Myocyte (in vitro differentiated cells): Measurements from ENCODE around the gene ZRANB2. TPM values are rescaled to one million over a fixed set of nuclear protein-coding genes. Genes with fewer than 3 reads are reported as not detected.

Experiments
- DNase-seq: peaks from one replicate; pipeline ENCODE4 v3.0.0-alpha.2; 2012; ENCODE audit warnings: low read depth
- total RNA-seq: library from RNA; depleted of rRNA; stranded (reverse); fragments of >200 nt; gene quantifications from 2 replicates; pipeline ENCODE4 v1.2.3, GENCODE V29; 2014

ZRANB2 gene
- total RNA-seq, 1 donor from 2014 or later: 53.5 TPM

- no peak for DNase-seq
Observed at GRCh38 chr1:71068325-71069240, 12.3 kb downstream of the ZRANB2 start.

- no peak for DNase-seq
Observed at GRCh38 chr1:71054791-71055190, 26.0 kb downstream of the ZRANB2 start.

GRCh38 chr1:71054281-71054731, 26.5 kb downstream of the ZRANB2 start:
- DNase-seq: no peak

GRCh38 chr1:71053758-71054157, 27.1 kb downstream of the ZRANB2 start:
- no peak for DNase-seq

GRCh38 chr1:71053146-71053545, 27.7 kb downstream of the ZRANB2 start:
- no peak for DNase-seq

- peak; percentile 76 for DNase-seq
Observed at GRCh38 chr1:71049951-71050598, 30.8 kb downstream of the ZRANB2 start.

GRCh38 chr1:71047635-71048607, 32.9 kb downstream of the ZRANB2 start, which contains the start of gene PTGER3:
PTGER3 (minus strand) TSS chr1:71047816; CDS start chr1:71047577, 239 bp downstream.
- DNase-seq: peak; percentile 30

GRCh38 chr1:71046891-71047634, 33.8 kb downstream of the ZRANB2 start:
- no peak for DNase-seq

GRCh38 chr1:71045463-71046028, 35.3 kb downstream of the ZRANB2 start:
- no peak for DNase-seq

GRCh38 chr1:71044833-71045232, 36.0 kb downstream of the ZRANB2 start:
- no peak for DNase-seq

GRCh38 chr1:71043065-71043464, 37.8 kb downstream of the ZRANB2 start:
- DNase-seq: no peak

GRCh38 chr1:71041806-71042205, 39.0 kb downstream of the ZRANB2 start:
- no peak for DNase-seq

- DNase-seq: no peak
Observed at GRCh38 chr1:71039661-71040262, 41.1 kb downstream of the ZRANB2 start.

- DNase-seq: no peak
Observed at GRCh38 chr1:71038942-71039341, 41.9 kb downstream of the ZRANB2 start.

GRCh38 chr1:71037829-71038620, 42.8 kb downstream of the ZRANB2 start:
- DNase-seq: no peak

GRCh38 chr1:71037066-71037465, 43.8 kb downstream of the ZRANB2 start:
- no peak for DNase-seq

- DNase-seq: no peak
Observed at GRCh38 chr1:71033136-71033535, 47.7 kb downstream of the ZRANB2 start.

GRCh38 chr1:71031426-71031825, 49.4 kb downstream of the ZRANB2 start:
- DNase-seq: no peak

- no peak for DNase-seq
Observed at GRCh38 chr1:71030026-71030425, 50.8 kb downstream of the ZRANB2 start.
